AG04450 (cell line): Measurements from ENCODE around the gene NTN4. TPM values are rescaled to one million over a fixed set of nuclear protein-coding genes. Genes with fewer than 3 reads are reported as not detected.
"Not testable (repeated sequence)": the region's sequence is repeated elsewhere in the genome, so short reads cannot be mapped to it uniquely, and the experiment has no call there.

ENCODE experiments used
- CTCF ChIA-PET: fragments of 300-600, 350-600 bp; formaldehyde crosslinking; extraction: SDS; loops from one replicate; lab custom pipeline; 2022; ENCODE audit warnings: antibody characterized with exemption, inconsistent platforms; lab: Charles Lee
- POLR2A ChIA-PET: fragments of 350-600 bp; formaldehyde crosslinking; extraction: SDS; loops from one replicate; lab custom pipeline; 2021; ENCODE audit warnings: antibody characterized with exemption, inconsistent platforms; lab: Yijun Ruan, JAX
- DNase-seq: peaks from one replicate; pipeline ENCODE4 v3.0.0-alpha.2; 2011; ENCODE audit warnings: low read depth, low spot score
- H3K27ac ChIP-seq: one replicate; pipeline ENCODE4 v1.5.1; 2012; ENCODE audit warnings: low read depth, low read length, control low read depth
- H3K27me3 ChIP-seq: one replicate; pipeline ENCODE4 v1.6.0; 2012; ENCODE audit warnings: low read length; ENCODE audit not compliant: control insufficient read depth, insufficient read depth
- H3K4me3 ChIP-seq: 2 replicates; pipeline ENCODE4 v1.5.1; 2011; ENCODE audit warnings: mild to moderate bottlenecking, low read depth, low read length, control low read depth
- H3K9me3 ChIP-seq: 2 replicates; pipeline ENCODE4 v1.5.1; 2012; ENCODE audit warnings: low read length; ENCODE audit not compliant: control insufficient read depth, insufficient read depth
- CTCF ChIP-seq: IDR thresholded peaks from 2 replicates; pipeline ENCODE4 v1.5.1; 2011; ENCODE audit warnings: low read depth, low read length, control low read depth, inconsistent platforms
- polyA plus RNA-seq: library from polyadenylated mRNA; depleted of rRNA; stranded (reverse); fragments of >200 nt; gene quantifications from 2 replicates; pipeline ENCODE4 v1.2.3, GENCODE V29; 2011

Gene NTN4
- polyA plus RNA-seq, 1 experiment: 132 TPM

GRCh38 chr12:95755261-95755865 is 35.2 kb downstream of the NTN4 start:
- POLR2A ChIA-PET: interaction anchor here (0.6 kb wide), 1 partner anchor 14 kb away, joined by 6 read pairs; no protein-coding TSS in a partner anchor
- H3K4me3 ChIP-seq: no peak overlapping the region
- no peaks in the 10 kb centered on the region for H3K27me3 ChIP-seq
- CTCF ChIA-PET: no interaction called here
- 0 out of 2 replicates have a peak, but pooled peaks cover 3% of the 10 kb centered on the region for H3K9me3 ChIP-seq
- TF ChIP-seq CTCF: no peak
- no peak for DNase-seq
- H3K27ac ChIP-seq: no peak overlapping the region

GRCh38 chr12:95746062-95746461 is 44.5 kb downstream of the NTN4 start:
- CTCF ChIA-PET: interaction anchor here (1.1 kb wide), 1 partner anchor 171 kb away, joined by 3 read pairs; no protein-coding TSS in a partner anchor
- POLR2A ChIA-PET, H3K9me3 ChIP-seq, H3K27ac ChIP-seq, H3K27me3 ChIP-seq, DNase-seq, H3K4me3 ChIP-seq: not testable (repeated sequence)

DNA sequence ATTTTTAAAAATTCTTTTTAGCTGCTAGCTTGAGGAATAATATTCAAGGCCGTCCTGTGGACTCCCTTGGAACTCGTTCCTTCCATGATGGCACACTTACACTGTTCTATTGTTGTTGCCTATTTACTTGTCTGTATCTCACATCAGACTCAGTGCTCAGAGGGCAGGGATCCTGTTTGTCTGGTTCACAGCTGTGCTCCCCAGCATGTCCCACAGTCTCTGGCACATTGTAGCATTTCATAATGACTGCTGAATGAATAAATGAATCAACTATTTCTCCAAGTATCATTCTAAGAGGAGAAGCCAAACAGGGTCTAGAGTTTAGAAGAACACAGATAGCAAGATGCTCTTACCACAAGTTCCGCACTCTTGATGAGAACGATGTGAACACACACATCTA is 48.0 kb downstream of the NTN4 start:
- CTCF ChIA-PET: no interaction called here
- no peak for TF ChIP-seq CTCF

DNA sequence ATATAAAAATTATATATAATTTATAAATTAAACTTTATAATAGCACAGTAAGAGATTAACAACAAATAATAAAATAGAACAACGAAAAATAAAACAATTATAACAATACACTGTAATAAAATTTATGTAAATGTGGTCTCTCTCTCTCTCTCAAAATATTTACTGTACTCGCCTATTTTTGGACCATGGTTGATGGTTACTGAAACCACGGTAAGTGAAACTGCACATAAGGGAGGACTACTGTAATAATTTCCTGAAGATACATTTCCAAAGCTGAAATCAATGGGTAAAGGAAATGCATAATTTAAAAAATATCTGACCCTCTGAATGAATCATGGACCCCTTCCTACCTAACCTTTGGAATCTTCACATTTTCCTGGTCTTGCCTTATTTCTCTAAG is 48.9 kb downstream of the NTN4 start:
- H3K27me3 ChIP-seq: no peaks in the 10 kb centered on the region
- ChIA-PET CTCF (no interaction called here), POLR2A (no interaction called here)
- no peaks in the 10 kb centered on the region for H3K9me3 ChIP-seq
- no peak overlapping the region for H3K27ac ChIP-seq
- TF ChIP-seq CTCF: no peak
- H3K4me3 ChIP-seq: no peak overlapping the region
- DNase-seq: no peak

More for the DNA sequence above, 48.0 kb downstream of the NTN4 start:
- no peaks in the 10 kb centered on the region for H3K9me3 ChIP-seq
- H3K27ac ChIP-seq: no peak overlapping the region
- H3K4me3 ChIP-seq: no peak overlapping the region
- POLR2A ChIA-PET: no interaction called here
- H3K27me3 ChIP-seq: no peaks in the 10 kb centered on the region
- no peak for DNase-seq

DNA sequence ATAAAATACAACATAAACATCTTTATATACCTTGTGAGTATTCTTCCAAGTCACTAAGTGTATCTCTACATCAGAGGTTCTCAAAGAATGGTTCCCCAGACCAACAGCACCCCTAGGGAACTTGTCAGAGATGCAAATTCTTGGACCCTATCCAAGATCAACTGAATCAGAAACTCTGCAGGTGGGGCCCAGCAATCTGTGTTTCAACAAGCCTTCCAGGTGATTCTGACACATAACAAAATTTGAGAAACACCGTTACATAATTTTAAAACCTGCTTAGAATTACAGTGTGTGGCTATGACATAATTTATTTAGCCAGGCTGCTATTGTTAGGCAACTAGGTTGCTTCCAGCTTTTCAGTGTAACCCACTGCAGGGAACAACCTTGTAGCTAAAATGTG is 49.8 kb downstream of the NTN4 start:
- ChIA-PET CTCF (no interaction called here), POLR2A (no interaction called here)
- no peaks in the 10 kb centered on the region for H3K27me3 ChIP-seq
- no peaks in the 10 kb centered on the region for H3K9me3 ChIP-seq
- no peak overlapping the region for H3K4me3 ChIP-seq
- TF ChIP-seq CTCF: no peak
- H3K27ac ChIP-seq: no peak overlapping the region
- no peak for DNase-seq
